Neural cell (in vitro differentiated cells): ENCODE measurements around the gene NIPSNAP2. TPM values are rescaled to one million over a fixed set of nuclear protein-coding genes. Genes with fewer than 3 reads are reported as not detected.
"Not testable (repeated sequence)": the region's sequence is repeated elsewhere in the genome, so short reads cannot be mapped to it uniquely, and the experiment has no call there.

Source experiments
- H2AFZ ChIP-seq: fragments of 200-600, 300-800 bp; sonication (generic), shearing (Covaris generic); 2 replicates; pipeline ENCODE4 v1.6.0; 2014; ENCODE audit warnings: low read depth, mild to moderate bottlenecking, antibody characterized with exemption, low read length, moderate library complexity
- H3F3A ChIP-seq: fragments of 200-600 bp; shearing (Covaris generic); 2 replicates; pipeline ENCODE4 v1.6.1; 2016; ENCODE audit warnings: mild to moderate bottlenecking, moderate library complexity, mixed read lengths, antibody characterized with exemption, low read length; ENCODE audit not compliant: insufficient read depth, poor library complexity, severe bottlenecking
- H3K27ac ChIP-seq: fragments of 200-600, 300-800 bp; sonication (generic), shearing (Covaris generic); 2 replicates; pipeline ENCODE4 v1.5.1; 2014; ENCODE audit warnings: mild to moderate bottlenecking, low read length, moderate library complexity
- H3K27me3 ChIP-seq: fragments of 300-800, 200-600 bp; sonication (generic), shearing (Covaris generic); 2 replicates; pipeline ENCODE4 v1.6.0; 2014; ENCODE audit warnings: mild to moderate bottlenecking, low read depth, low read length, moderate library complexity; ENCODE audit not compliant: insufficient read depth
- H3K36me3 ChIP-seq: fragments of 300-800, 200-600 bp; sonication (generic), shearing (Covaris generic); 2 replicates; pipeline ENCODE4 v1.5.1; 2014; ENCODE audit warnings: mild to moderate bottlenecking, antibody characterized with exemption, low read length, moderate library complexity; ENCODE audit not compliant: insufficient read depth
- H3K4me2 ChIP-seq: fragments of 300-800, 200-600 bp; sonication (generic), shearing (Covaris generic); 2 replicates; pipeline ENCODE4 v1.6.0; 2014; ENCODE audit warnings: mild to moderate bottlenecking, low read length
- H3K4me3 ChIP-seq: fragments of 300-800, 200-600 bp; sonication (generic), shearing (Covaris generic); 2 replicates; pipeline ENCODE4 v1.5.1; 2014; ENCODE audit warnings: mild to moderate bottlenecking, low read length, moderate library complexity
- H3K79me2 ChIP-seq: fragments of 200-600 bp; shearing (Covaris generic); replicated peaks from 2 replicates; pipeline ENCODE4 v1.6.0; 2014; ENCODE audit warnings: mild to moderate bottlenecking, low read length, moderate library complexity; ENCODE audit not compliant: insufficient read depth
- H3K9ac ChIP-seq: fragments of 300-800, 200-600 bp; sonication (generic), shearing (Covaris generic); 2 replicates; pipeline ENCODE4 v1.6.1; 2016; ENCODE audit warnings: mild to moderate bottlenecking, low read length, mixed read lengths
- H3K9me2 ChIP-seq: fragments of 200-600 bp; shearing (Covaris generic); 2 replicates; pipeline ENCODE4 v1.6.1; 2016; ENCODE audit warnings: mild to moderate bottlenecking, low read length, mixed read lengths; ENCODE audit not compliant: insufficient read depth
- H3K9me3 ChIP-seq: fragments of 200-600, 300-800 bp; sonication (generic), shearing (Covaris generic); 2 replicates; pipeline ENCODE4 v1.6.1; 2016; ENCODE audit warnings: mild to moderate bottlenecking, mixed run types, low read length, moderate library complexity, mixed read lengths
- H4K20me1 ChIP-seq: fragments of 200-600 bp; shearing (Covaris generic); 2 replicates; pipeline ENCODE4 v1.6.1; 2016; ENCODE audit warnings: mild to moderate bottlenecking, mixed run types; ENCODE audit not compliant: insufficient read depth
- EP300 ChIP-seq: fragments of 450-650 bp; conservative IDR thresholded peaks from 2 replicates; pipeline ENCODE4 v1.6.1; 2014; ENCODE audit warnings: antibody characterized with exemption, mild to moderate bottlenecking, moderate library complexity; ENCODE audit not compliant: poor library complexity, severe bottlenecking
- EZH2 ChIP-seq: fragments of 200-600, 300-800 bp; shearing (Covaris generic), sonication (generic); IDR thresholded peaks from 2 replicates; pipeline ENCODE4 v1.6.1; 2014; ENCODE audit warnings: antibody characterized with exemption, low read length, borderline replicate concordance, mild to moderate bottlenecking; ENCODE audit not compliant: insufficient read depth, poor library complexity, severe bottlenecking
- MXI1 ChIP-seq: fragments of 450-650 bp; conservative IDR thresholded peaks from 2 replicates; pipeline ENCODE4 v1.6.1; 2014; ENCODE audit warnings: antibody characterized with exemption, mild to moderate bottlenecking; ENCODE audit not compliant: poor library complexity, severe bottlenecking
- POLR2AphosphoS5 ChIP-seq: IDR thresholded peaks from 2 replicates; pipeline ENCODE4 v1.6.1; 2012
- RAD21 ChIP-seq: fragments of 450-650 bp; conservative IDR thresholded peaks from 2 replicates; pipeline ENCODE4 v1.6.1; 2014; ENCODE audit warnings: antibody characterized with exemption, mild to moderate bottlenecking, moderate library complexity
- SMC3 ChIP-seq: fragments of 450-650 bp; conservative IDR thresholded peaks from 2 replicates; pipeline ENCODE4 v1.6.1; 2014; ENCODE audit warnings: antibody characterized with exemption, mild to moderate bottlenecking, moderate library complexity; ENCODE audit not compliant: poor library complexity
- TAF1 ChIP-seq: IDR thresholded peaks from 2 replicates; pipeline ENCODE4 v1.6.1; 2012; ENCODE audit warnings: low read depth
- polyA plus RNA-seq: library from polyadenylated mRNA; depleted of rRNA; stranded (reverse); fragments of >200 nt; gene quantifications from 2 replicates; pipeline ENCODE4 v1.2.3, GENCODE V29; 2014
- TF ChIP-seq, protein P1 (sequence below): fragments of 450-650 bp; IDR thresholded peaks from 2 replicates; pipeline ENCODE4 v1.5.1; 2014; ENCODE audit warnings: antibody characterized with exemption, mild to moderate bottlenecking, moderate library complexity; ENCODE audit not compliant: poor library complexity, severe bottlenecking
- TF ChIP-seq, protein P2 (sequence below): IDR thresholded peaks from 2 replicates; pipeline ENCODE4 v1.6.1; 2012; ENCODE audit warnings: borderline replicate concordance

NIPSNAP2 gene
- polyA plus RNA-seq, 1 donor from 2014 or later, result 87.0 TPM

DNA sequence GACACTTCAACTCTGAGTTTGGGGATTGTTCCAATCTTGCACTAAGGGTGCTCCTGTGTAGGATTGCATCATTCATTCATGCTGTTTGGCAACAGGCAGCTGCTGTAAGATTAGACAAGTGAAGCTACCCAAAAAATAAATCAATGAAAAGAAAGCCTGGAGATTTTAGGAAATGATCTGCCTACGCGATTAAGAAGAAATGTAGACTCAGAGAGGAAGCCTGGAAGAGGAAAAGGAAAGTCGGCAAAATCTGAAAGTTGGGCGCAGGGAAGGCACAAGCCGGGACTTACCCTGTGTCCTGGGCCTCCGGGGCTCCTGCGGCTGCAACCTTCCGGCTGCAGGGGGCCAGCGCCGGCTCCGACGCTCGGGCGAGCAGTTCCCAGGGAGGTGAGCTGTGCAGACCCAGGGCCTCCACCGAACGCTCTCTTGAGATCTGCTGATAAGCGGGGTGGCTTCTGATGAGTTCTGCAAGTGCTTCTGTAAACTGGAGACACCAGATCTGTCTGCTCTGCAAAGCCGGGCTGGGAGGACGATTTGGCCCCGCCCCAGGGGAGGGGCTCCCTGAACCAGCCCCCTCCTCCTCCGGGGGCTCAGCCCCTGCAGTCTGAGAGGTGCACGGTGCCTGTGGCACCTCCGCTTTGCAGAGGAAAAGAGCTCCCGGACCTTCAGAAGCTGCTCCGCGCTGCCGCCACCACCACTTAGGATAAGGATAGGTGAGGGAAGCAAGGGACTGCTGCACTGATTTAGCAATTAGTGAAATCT is 69.5 kb downstream of the NIPSNAP2 start:
- Histone ChIP-seq H3K27me3 (no peaks in the 10 kb centered on the region), H3F3A (no peaks in the 10 kb centered on the region), H3K79me2 (no peaks in the 10 kb centered on the region), H3K9me2 (no peaks in the 10 kb centered on the region), H4K20me1 (no peaks in the 10 kb centered on the region), H2AFZ (peak overlapping the region; percentile 51), H3K9me3 (no peaks in the 10 kb centered on the region), H3K4me2 (peak overlapping the region; percentile 69), H3K4me3 (peak overlapping the region; percentile 71), H3K9ac (peak overlapping the region; percentile 51), H3K27ac (no peak overlapping the region), H3K36me3 (no peaks in the 10 kb centered on the region)
- TF ChIP-seq MXI1 (peak; percentile 48), EP300 (no peak), POLR2AphosphoS5 (peak; percentile 15), EZH2 (no peak), TAF1 (no peak), RAD21 (no peak), SMC3 (no peak)
- TF ChIP-seq, protein P1, sequence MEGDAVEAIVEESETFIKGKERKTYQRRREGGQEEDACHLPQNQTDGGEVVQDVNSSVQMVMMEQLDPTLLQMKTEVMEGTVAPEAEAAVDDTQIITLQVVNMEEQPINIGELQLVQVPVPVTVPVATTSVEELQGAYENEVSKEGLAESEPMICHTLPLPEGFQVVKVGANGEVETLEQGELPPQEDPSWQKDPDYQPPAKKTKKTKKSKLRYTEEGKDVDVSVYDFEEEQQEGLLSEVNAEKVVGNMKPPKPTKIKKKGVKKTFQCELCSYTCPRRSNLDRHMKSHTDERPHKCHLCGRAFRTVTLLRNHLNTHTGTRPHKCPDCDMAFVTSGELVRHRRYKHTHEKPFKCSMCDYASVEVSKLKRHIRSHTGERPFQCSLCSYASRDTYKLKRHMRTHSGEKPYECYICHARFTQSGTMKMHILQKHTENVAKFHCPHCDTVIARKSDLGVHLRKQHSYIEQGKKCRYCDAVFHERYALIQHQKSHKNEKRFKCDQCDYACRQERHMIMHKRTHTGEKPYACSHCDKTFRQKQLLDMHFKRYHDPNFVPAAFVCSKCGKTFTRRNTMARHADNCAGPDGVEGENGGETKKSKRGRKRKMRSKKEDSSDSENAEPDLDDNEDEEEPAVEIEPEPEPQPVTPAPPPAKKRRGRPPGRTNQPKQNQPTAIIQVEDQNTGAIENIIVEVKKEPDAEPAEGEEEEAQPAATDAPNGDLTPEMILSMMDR, result peak; percentile 47
- TF ChIP-seq, protein P2, sequence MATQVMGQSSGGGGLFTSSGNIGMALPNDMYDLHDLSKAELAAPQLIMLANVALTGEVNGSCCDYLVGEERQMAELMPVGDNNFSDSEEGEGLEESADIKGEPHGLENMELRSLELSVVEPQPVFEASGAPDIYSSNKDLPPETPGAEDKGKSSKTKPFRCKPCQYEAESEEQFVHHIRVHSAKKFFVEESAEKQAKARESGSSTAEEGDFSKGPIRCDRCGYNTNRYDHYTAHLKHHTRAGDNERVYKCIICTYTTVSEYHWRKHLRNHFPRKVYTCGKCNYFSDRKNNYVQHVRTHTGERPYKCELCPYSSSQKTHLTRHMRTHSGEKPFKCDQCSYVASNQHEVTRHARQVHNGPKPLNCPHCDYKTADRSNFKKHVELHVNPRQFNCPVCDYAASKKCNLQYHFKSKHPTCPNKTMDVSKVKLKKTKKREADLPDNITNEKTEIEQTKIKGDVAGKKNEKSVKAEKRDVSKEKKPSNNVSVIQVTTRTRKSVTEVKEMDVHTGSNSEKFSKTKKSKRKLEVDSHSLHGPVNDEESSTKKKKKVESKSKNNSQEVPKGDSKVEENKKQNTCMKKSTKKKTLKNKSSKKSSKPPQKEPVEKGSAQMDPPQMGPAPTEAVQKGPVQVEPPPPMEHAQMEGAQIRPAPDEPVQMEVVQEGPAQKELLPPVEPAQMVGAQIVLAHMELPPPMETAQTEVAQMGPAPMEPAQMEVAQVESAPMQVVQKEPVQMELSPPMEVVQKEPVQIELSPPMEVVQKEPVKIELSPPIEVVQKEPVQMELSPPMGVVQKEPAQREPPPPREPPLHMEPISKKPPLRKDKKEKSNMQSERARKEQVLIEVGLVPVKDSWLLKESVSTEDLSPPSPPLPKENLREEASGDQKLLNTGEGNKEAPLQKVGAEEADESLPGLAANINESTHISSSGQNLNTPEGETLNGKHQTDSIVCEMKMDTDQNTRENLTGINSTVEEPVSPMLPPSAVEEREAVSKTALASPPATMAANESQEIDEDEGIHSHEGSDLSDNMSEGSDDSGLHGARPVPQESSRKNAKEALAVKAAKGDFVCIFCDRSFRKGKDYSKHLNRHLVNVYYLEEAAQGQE, result peak; percentile 25

DNA sequence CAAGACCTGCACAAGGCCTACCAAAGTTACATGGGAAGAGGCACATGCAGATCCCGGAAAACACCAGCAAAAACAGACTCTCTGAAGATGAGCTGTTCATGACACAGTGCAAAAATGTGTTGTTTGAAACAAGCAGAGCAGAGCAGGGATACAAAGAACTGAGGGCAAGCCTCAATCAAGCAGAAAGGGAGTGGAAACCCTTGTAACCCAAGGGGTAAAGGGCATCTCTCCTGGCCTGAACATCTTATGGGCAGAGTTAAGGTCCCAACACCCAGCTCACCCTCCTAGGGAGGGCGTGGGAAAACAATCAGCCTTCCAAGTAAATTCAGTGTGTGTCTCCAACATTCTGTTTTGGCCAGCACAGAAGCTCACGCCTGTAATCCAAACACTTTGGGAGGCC is 76.3 kb downstream of the NIPSNAP2 start:
- no peak for TF ChIP-seq EZH2
- no peak for TF ChIP-seq MXI1
- no peak for TF ChIP-seq SMC3
- TF ChIP-seq EP300, result no peak
- no peaks in the 10 kb centered on the region for H4K20me1 ChIP-seq
- no peaks in the 10 kb centered on the region for H3K9me3 ChIP-seq
- H3F3A ChIP-seq, result no peaks in the 10 kb centered on the region
- H3K27ac ChIP-seq, result no peak overlapping the region
- no peaks in the 10 kb centered on the region for H3K27me3 ChIP-seq
- H3K9me2 ChIP-seq, result no peaks in the 10 kb centered on the region
- H3K9ac ChIP-seq, result no peak overlapping the region
- H2AFZ ChIP-seq, result no peak overlapping the region
- no peaks in the 10 kb centered on the region for H3K79me2 ChIP-seq
- H3K4me2 ChIP-seq, result no peak overlapping the region
- no peaks in the 10 kb centered on the region for H3K36me3 ChIP-seq
- H3K4me3 ChIP-seq, result no peak overlapping the region

DNA sequence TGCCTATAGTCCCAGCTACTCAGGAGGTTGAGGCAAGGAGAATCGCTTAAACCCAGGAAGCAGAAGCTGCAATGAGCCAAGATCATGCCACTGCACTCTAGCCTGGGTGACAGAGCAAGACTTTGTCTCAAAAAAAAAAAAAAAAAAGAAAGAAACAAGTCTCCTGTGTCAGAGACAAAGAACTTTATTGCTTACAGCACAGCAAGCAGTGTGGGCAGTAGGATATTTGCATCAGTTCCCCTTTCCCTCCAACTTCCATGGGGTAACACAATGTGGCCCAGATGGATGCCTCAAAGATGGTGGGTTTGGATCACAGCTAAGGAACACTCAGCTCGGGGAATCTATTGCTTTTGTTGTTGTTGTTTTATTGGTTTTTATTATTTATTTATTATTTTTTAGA is 81.4 kb downstream of the NIPSNAP2 start:
- not testable (repeated sequence) for H3K9me3 ChIP-seq, H3K79me2 ChIP-seq, H3K36me3 ChIP-seq, H3K9ac ChIP-seq, H3K27me3 ChIP-seq, H4K20me1 ChIP-seq, H2AFZ ChIP-seq, H3K9me2 ChIP-seq, H3F3A ChIP-seq, H3K4me2 ChIP-seq, H3K27ac ChIP-seq, H3K4me3 ChIP-seq
